Brain microvascular endothelial cell (primary cell): Measurements from ENCODE around the gene TEX48.
A peak's percentile ranks its signal among the peaks of the same experiment; 100 is the strongest.

Experiments
- DNase-seq: peaks from one replicate; pipeline ENCODE4 v3.0.0-alpha.2; 2020
- H3K27ac ChIP-seq: fragments of 250-450 bp; sonication (Bioruptor Pico); 2 replicates; pipeline ENCODE4 v1.5.1; 2020; ENCODE audit warnings: mild to moderate bottlenecking, moderate library complexity
- H3K27me3 ChIP-seq: fragments of 250-450 bp; sonication (Bioruptor Pico); replicated peaks from 2 replicates; pipeline ENCODE4 v1.5.1; 2020; ENCODE audit warnings: mild to moderate bottlenecking
- H3K36me3 ChIP-seq: fragments of 250-450 bp; sonication (Bioruptor Pico); replicated peaks from 2 replicates; pipeline ENCODE4 v1.5.1; 2020; ENCODE audit warnings: mild to moderate bottlenecking
- H3K4me3 ChIP-seq: 2 replicates; pipeline ENCODE4 v1.5.1; 2011; ENCODE audit warnings: low read depth, mild to moderate bottlenecking, control low read depth, low read length, moderate library complexity
- in situ Hi-C: cut with HindIII; loops from 2 replicates; pipeline ENCODE4 v1.10.0; 2017; ENCODE audit warnings: low sequenced_read_pairs, low pct_ligation_motif_present
- TF ChIP-seq, protein P1 (sequence below): IDR thresholded peaks from 2 replicates; pipeline ENCODE4 v1.5.1; 2011; ENCODE audit warnings: low read depth, mild to moderate bottlenecking, moderate library complexity, low read length, control low read depth, inconsistent platforms; ENCODE audit errors: missing control alignments

Gene TEX48

DNA sequence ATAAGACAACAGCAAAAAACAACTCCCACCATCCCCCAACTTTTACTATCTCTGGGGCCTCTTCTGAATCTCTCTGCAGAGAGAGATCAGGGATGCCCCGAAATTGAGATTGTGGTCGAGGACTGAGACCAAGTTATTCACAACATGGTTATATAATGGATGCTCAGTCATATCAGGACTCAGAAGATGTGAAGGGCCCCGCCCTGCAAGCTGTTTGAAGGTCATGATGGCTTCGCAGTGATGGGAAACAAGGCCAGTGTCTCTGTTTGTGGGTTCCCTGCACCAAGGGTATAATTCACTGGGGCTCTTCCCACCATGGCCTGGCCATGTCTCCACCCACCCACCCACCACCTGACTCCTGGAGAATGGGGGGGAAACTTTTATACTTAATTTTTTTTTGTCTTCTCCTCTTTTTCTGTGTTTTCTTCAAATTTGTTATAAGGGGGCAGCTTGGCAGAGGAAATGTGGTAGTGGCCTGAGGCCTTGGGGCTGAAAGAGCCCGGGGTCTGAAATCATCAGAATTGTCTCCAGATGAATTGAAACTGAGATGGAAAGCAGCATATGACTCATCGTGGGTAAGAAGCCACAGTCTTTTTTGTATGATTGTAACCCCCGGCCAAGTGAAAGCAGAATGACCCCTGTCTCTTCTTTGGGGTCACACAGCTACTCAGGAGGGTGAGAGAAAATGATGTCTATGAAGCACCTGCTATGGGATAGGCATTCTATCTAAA is 15.0 kb upstream of the TEX48 start:
- DNase-seq = peak; percentile 34
- no peaks in the 10 kb centered on the region for H3K27me3 ChIP-seq
- in situ Hi-C loops = loop anchor here (25.0 kb wide), 1 partner anchor 315 kb away; no protein-coding TSS in a partner anchor
- H3K4me3 ChIP-seq = no peak overlapping the region
- no peaks in the 10 kb centered on the region for H3K36me3 ChIP-seq
- TF ChIP-seq, protein P1, sequence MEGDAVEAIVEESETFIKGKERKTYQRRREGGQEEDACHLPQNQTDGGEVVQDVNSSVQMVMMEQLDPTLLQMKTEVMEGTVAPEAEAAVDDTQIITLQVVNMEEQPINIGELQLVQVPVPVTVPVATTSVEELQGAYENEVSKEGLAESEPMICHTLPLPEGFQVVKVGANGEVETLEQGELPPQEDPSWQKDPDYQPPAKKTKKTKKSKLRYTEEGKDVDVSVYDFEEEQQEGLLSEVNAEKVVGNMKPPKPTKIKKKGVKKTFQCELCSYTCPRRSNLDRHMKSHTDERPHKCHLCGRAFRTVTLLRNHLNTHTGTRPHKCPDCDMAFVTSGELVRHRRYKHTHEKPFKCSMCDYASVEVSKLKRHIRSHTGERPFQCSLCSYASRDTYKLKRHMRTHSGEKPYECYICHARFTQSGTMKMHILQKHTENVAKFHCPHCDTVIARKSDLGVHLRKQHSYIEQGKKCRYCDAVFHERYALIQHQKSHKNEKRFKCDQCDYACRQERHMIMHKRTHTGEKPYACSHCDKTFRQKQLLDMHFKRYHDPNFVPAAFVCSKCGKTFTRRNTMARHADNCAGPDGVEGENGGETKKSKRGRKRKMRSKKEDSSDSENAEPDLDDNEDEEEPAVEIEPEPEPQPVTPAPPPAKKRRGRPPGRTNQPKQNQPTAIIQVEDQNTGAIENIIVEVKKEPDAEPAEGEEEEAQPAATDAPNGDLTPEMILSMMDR = no peak
- no peak overlapping the region for H3K27ac ChIP-seq

DNA sequence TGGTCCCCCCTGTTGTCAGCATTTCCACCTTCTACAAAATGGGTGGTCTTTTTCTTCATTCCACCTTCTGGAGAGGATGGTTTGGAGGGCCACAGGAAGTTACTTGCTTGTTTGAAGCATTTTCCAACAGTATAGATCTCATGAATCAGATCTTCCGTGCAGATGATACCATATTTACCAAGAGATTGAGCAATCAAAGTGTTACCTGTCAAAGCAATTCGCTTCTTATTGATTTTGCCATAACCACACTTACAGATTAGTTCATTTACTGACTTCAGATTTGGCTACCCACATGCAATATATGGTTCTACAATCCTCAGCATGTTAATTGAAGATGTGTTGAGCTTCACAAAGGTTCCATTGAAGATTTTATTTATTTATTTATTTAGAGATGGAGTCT is 14.0 kb upstream of the TEX48 start:
- H3K27ac ChIP-seq = no peak overlapping the region
- in situ Hi-C loops = loop anchor here (25.0 kb wide), 1 partner anchor 316 kb away; no protein-coding TSS in a partner anchor
- H3K36me3 ChIP-seq = no peaks in the 10 kb centered on the region

DNA sequence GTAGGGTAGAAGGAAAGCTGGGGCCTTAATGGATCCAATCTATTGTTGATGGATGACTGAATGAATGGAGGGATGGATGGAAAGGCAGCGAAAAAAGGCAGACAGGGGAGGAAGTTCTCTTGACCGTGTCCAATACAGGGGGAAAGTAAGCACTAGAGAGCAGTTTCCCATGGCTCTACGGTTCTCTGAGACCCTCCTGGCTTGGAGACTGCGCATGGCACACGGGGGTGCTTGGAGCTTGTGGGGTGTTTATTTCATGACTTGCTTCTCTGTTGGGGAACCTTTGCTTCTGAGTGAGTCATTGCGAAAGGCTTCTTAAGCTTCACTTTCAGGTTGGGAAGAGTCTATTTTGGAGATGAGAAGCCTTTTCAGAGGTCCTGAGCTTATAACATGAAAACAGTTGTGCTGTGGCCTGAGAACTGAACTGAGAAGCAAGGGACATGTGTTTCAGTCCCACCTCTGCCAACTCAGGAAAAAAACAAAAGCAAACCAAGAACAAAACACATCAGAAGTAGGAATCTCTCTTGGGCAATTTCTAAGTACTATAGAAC is 12.8 kb upstream of the TEX48 start:
- no peak for DNase-seq
- Histone ChIP-seq H3K4me3 (no peak overlapping the region), H3K36me3 (no peaks in the 10 kb centered on the region), H3K27ac (no peak overlapping the region), H3K27me3 (no peaks in the 10 kb centered on the region)
- in situ Hi-C loops = loop anchor here (25.0 kb wide), 1 partner anchor 318 kb away; no protein-coding TSS in a partner anchor
- TF ChIP-seq, protein P1 = no peak

More for the DNA sequence above, 14.0 kb upstream of the TEX48 start:
- Histone ChIP-seq H3K27me3 (no peaks in the 10 kb centered on the region), H3K4me3 (no peak overlapping the region)
- DNase-seq = no peak
- TF ChIP-seq, protein P1 = no peak

DNA sequence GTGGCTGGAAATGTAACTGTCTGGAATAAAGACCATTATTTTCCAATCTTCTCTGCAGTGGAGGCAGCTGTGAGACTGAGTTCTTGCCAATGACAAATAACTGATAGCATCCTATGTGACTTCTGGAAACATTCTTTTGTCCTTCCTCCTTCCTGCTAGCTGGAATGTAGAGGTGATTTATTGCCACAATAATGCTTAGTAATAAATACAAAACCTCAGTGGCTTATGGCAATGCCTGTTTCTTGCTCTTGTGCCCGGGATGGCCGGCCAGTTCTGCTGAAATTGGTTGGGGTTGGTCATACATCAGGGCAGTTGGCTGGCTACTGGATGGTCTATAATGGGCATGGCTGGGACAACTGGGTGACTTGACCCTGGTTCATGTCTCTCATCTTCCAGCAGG is 12.2 kb upstream of the TEX48 start:
- TF ChIP-seq, protein P1 = no peak
- H3K27ac ChIP-seq = no peak overlapping the region
- DNase-seq = no peak
- in situ Hi-C loops = loop anchor here (25.0 kb wide), 1 partner anchor 318 kb away; no protein-coding TSS in a partner anchor
- no peak overlapping the region for H3K4me3 ChIP-seq
- no peaks in the 10 kb centered on the region for H3K36me3 ChIP-seq
- no peaks in the 10 kb centered on the region for H3K27me3 ChIP-seq

DNA sequence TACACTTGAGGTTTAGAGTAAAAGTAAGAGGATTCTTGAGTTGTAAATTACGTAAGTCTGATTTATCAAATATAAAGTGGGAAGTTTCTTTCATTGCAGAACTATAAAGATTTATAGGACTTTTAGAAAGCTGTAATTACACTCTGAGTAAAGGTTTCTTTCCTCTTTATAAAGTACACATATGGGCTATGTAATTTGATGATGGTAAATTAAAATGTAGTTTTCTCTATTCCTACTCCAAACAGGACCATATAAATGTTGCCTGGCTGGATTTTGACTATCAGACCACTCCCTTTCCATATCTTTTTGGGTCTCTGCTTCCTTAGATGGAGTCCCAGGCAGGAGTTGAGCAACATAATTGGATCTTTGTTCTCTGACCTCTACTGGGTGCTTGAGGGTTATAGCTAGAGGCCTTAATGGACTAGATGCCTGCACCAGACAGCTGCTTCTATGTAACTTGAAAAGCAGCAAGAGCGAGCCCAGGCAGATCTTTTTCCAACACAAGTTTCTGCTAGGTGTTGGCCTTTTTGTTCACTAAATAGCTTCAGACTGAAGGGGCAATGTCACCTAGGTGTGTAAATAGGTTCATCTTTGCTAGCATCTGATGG is 11.4 kb upstream of the TEX48 start:
- no peak overlapping the region for H3K4me3 ChIP-seq
- no peak overlapping the region for H3K27ac ChIP-seq
- DNase-seq = no peak
- in situ Hi-C loops = loop anchor here (25.0 kb wide), 1 partner anchor 319 kb away; no protein-coding TSS in a partner anchor
- TF ChIP-seq, protein P1 = no peak
- H3K36me3 ChIP-seq = no peaks in the 10 kb centered on the region
- H3K27me3 ChIP-seq = no peaks in the 10 kb centered on the region
